Left renal cortex interstitium (tissue), 4 donors: ENCODE data around the gene FOXC1. TPM values are rescaled to one million over a fixed set of nuclear protein-coding genes. Genes with fewer than 3 reads are reported as not detected.

ENCODE experiments used
- DNase-seq, 4 donors: peaks; one replicate each; pipeline ENCODE4 v3.0.0-alpha.2; 2013; ENCODE audit warnings: low read depth in 4 of 4, low spot score in 2 of 4, missing footprints in 1 of 4
- polyA plus RNA-seq, 4 donors: library from polyadenylated mRNA; unstranded; fragments of 120-200 nt; gene quantifications; one replicate each; pipeline ENCODE4 v1.2.1, GENCODE V29; 2013; ENCODE audit not compliant: insufficient read length in 4 of 4

The FOXC1 gene
- polyA plus RNA-seq, 4 donors, result 79.4 to 94.2 (median 84.5) TPM

GRCh38 chr6:1636971-1637871, 27.5 kb downstream of the FOXC1 start:
- DNase-seq, result no peak

- DNase-seq, result no peak
These were observed 29.7 kb downstream of the FOXC1 start for GRCh38 chr6:1639430-1639829.

GRCh38 chr6:1640476-1640875, 30.8 kb downstream of the FOXC1 start:
- no peak for DNase-seq

GRCh38 chr6:1641343-1641885, 31.7 kb downstream of the FOXC1 start:
- no peak for DNase-seq

GRCh38 chr6:1643111-1643510, 33.4 kb downstream of the FOXC1 start:
- no peak for DNase-seq

- no peak for DNase-seq
These were observed 34.2 kb downstream of the FOXC1 start for GRCh38 chr6:1643830-1644445.

GRCh38 chr6:1644516-1645060, 34.9 kb downstream of the FOXC1 start:
- no peak for DNase-seq

- no peak for DNase-seq
These were observed 35.9 kb downstream of the FOXC1 start for GRCh38 chr6:1645466-1646185.

GRCh38 chr6:1651362-1651761, 41.6 kb downstream of the FOXC1 start:
- DNase-seq, result no peak

GRCh38 chr6:1652842-1653241, 43.1 kb downstream of the FOXC1 start:
- no peak for DNase-seq

- no peak for DNase-seq
These were observed 44.3 kb downstream of the FOXC1 start for GRCh38 chr6:1654054-1654453.

GRCh38 chr6:1657116-1657770, 47.5 kb downstream of the FOXC1 start:
- peak in 1 of 4 donors; percentile 49 for DNase-seq

GRCh38 chr6:1657771-1658165, 48.1 kb downstream of the FOXC1 start:
- no peak for DNase-seq

- no peak for DNase-seq
These were observed 48.7 kb downstream of the FOXC1 start for GRCh38 chr6:1658212-1659005.

GRCh38 chr6:1659816-1660215, 50.1 kb downstream of the FOXC1 start:
- DNase-seq, result no peak

- DNase-seq, result no peak
These were observed 52.8 kb downstream of the FOXC1 start for GRCh38 chr6:1662534-1662933.
